IPS-NIHi7 (cell line): ENCODE data around the gene CEACAM16.
"Not testable (repeated sequence)": the region's sequence is repeated elsewhere in the genome, so short reads cannot be mapped to it uniquely, and the experiment has no call there.

Experiments used
- DNase-seq: peaks from one replicate; pipeline ENCODE4 v3.0.0; 2012; ENCODE audit warnings: mixed read lengths; ENCODE audit errors: extremely low spot score

The CEACAM16 gene

GRCh38 chr19:44698492-44699201 lies at the start of gene CEACAM16:
Gene CEACAM16, plus strand, starts transcription at chr19:44699151. Its CDS starts 2,306 bp downstream, at chr19:44701457.
- no peak for DNase-seq

- DNase-seq, result no peak
These were observed 49.3 kb upstream of the CEACAM16 start for GRCh38 chr19:44649578-44650145.

GRCh38 chr19:44653343-44653742 lies 45.6 kb upstream of the CEACAM16 start:
- DNase-seq, result no peak

- peak; percentile 63 for DNase-seq
These were observed 44.8 kb upstream of the CEACAM16 start for GRCh38 chr19:44653977-44654774.

GRCh38 chr19:44657211-44657921 lies 41.6 kb upstream of the CEACAM16 start:
- peak; percentile 92 for DNase-seq

GRCh38 chr19:44658069-44658733 lies 40.8 kb upstream of the CEACAM16 start:
- DNase-seq, result no peak

GRCh38 chr19:44660081-44660480 lies 38.9 kb upstream of the CEACAM16 start:
- no peak for DNase-seq

- DNase-seq, result no peak
These were observed 37.7 kb upstream of the CEACAM16 start for GRCh38 chr19:44661205-44661604.

GRCh38 chr19:44661904-44662303 lies 37.0 kb upstream of the CEACAM16 start:
- no peak for DNase-seq

GRCh38 chr19:44662691-44663385 lies 36.1 kb upstream of the CEACAM16 start:
- no peak for DNase-seq

GRCh38 chr19:44663996-44664395 lies 35.0 kb upstream of the CEACAM16 start:
- no peak for DNase-seq

- DNase-seq, result no peak
These were observed 34.0 kb upstream of the CEACAM16 start for GRCh38 chr19:44664976-44665375.

- DNase-seq, result no peak
These were observed 31.9 kb upstream of the CEACAM16 start for GRCh38 chr19:44666852-44667556.

- no peak for DNase-seq
These were observed 29.8 kb upstream of the CEACAM16 start for GRCh38 chr19:44668985-44669764.

GRCh38 chr19:44670027-44670426 lies 28.9 kb upstream of the CEACAM16 start:
- DNase-seq, result not testable (repeated sequence)

- no peak for DNase-seq
These were observed 27.6 kb upstream of the CEACAM16 start, which contains the start of gene CEACAM19 for GRCh38 chr19:44671400-44671799. Gene CEACAM19, plus strand, starts transcription at chr19:44671482. Its CDS starts 450 bp downstream, at chr19:44671932.

- DNase-seq, result no peak
These were observed 26.7 kb upstream of the CEACAM16 start for GRCh38 chr19:44672226-44672625.

- no peak for DNase-seq
These were observed 25.4 kb upstream of the CEACAM16 start for GRCh38 chr19:44673510-44673909.

- DNase-seq, result no peak
These were observed 23.4 kb upstream of the CEACAM16 start for GRCh38 chr19:44675521-44675920.
